GM18951 (cell line): Measurements from ENCODE around the gene ABCG1.

Source experiments
- POLR2A ChIP-seq: IDR thresholded peaks from 4 replicates; pipeline ENCODE4 v1.6.1; 2011; ENCODE audit warnings: mild to moderate bottlenecking; ENCODE audit not compliant: insufficient read length, insufficient read depth; ENCODE audit errors: extremely low read depth
- in situ Hi-C: fragments of 300-500 bp; cut with MboI; formaldehyde crosslinking; loops from one replicate; pipeline ENCODE4 v1.12.0; 2022; ENCODE audit warnings: low sequenced_read_pairs, mixed read lengths, inconsistent platforms; ENCODE audit not compliant: unreplicated experiment

ABCG1 gene

DNA sequence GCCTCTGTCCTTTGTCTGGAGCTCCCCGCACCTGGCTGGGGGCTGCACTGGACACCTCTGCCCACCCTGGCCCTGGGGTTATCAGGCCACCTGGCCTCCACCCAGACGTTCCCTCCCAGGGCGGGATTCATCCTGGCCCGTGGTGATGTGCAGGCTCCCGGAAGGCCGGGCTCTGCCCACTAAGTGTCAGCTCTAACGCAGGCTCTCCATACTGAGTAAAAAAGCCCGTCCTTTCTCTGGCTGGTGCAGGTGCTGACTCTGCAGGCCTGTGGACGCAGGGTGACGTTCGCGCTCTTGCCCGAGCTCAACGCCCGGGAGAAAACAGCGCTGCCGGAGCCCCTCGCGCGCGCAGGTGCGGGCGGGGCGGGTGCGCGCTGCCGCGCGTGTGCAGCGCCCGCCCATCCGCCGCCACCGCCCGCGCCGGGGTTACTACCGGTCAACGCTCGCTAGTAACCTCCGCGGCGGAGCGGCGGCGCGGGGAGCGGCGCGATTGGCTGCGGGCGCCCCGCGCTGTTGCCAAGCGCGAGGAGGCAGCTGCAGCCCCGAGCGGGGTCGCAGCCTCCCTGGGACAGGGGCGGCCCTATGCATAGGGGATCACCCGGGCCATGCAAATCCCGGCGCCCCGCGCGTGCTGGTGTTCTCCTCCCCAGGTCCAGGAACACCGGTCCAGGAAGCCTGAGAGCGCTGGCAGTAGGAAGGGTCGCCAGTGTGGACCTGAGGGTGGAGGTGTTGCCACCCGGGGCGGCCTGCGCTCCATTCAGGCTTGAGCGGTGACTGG lies 15.7 kb downstream of the ABCG1 start:
- in situ Hi-C loops: no loop called here
- TF ChIP-seq POLR2A: peak; percentile 52

DNA sequence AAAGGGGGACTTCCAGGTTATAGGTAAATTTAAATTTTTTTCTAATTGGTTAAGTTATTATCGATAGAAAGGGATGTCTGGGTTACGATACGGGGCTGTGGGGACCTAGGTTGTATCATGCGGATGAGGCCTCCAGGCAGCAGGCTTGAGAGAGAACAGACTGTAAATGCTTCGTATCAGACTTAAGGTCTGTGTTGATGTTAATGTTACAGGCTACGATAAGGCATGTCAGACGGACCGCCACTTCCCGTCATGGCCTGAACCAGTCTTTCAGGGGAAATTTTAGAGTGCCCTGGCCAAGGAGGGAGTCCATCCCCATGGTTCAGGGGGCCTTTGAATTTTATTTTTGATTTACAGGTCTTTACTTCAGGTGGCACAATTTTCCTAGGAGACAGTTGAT lies 16.7 kb downstream of the ABCG1 start:
- in situ Hi-C loops: no loop called here
- no peak for TF ChIP-seq POLR2A

DNA sequence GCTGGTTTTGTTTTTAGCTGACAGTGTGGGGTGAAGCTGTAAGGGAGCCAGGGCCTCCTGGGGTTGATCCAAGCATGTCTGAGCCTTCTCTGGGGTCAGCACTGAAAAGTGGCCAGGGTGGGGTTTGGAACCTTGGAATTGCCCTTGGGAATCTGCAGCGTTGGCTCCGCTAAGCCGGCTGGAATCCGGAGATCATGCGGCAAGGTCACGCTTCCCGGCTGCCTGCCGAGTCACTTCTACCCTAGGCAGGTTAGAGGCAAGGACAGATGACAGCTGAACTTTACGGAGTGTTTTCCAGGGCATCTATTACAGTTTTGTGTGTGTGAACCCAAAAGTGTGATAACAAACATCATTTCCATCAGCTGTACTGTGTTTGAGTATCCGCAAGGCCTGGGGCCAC lies 17.1 kb downstream of the ABCG1 start:
- TF ChIP-seq POLR2A: no peak
- in situ Hi-C loops: no loop called here

DNA sequence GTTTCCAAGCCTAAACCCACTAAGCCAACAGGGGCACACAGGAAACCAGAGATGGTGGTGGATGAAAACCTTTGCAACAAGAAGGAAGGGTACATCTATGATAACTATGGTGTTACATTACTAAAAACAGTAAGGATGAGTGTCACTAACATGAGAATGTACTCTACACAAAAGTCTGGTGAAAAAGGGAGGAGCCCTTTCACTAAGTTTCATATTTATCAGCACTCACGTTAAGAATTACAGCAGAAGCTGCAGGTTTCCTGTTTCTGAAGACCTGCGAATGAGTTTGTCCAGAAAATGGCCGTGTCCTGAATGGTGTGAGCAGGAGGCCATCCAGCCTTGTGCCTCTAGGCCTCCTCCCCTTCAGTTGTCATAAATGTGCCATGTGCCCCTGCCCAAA lies 17.8 kb downstream of the ABCG1 start:
- in situ Hi-C loops: no loop called here
- no peak for TF ChIP-seq POLR2A

DNA sequence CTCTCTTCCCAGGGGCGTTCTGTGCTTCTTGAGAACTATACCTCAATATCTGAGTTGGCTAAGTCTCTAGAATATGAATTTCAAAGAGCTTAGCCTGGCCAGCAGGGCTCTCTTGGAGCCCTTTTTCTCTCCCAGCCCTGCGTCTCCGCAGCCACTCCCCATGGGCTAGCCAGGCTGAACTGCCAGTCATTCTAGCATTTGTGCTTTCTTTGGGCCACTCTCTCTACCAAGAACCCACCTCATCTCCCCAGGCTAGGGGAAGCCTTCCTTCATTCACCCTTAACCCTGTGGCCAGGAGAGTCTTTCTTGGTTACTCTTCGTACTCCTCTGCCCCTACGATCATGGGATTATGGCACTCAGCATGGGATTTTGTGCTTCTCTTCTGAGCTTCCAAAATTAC lies 18.2 kb downstream of the ABCG1 start:
- no peak for TF ChIP-seq POLR2A
- in situ Hi-C loops: no loop called here

DNA sequence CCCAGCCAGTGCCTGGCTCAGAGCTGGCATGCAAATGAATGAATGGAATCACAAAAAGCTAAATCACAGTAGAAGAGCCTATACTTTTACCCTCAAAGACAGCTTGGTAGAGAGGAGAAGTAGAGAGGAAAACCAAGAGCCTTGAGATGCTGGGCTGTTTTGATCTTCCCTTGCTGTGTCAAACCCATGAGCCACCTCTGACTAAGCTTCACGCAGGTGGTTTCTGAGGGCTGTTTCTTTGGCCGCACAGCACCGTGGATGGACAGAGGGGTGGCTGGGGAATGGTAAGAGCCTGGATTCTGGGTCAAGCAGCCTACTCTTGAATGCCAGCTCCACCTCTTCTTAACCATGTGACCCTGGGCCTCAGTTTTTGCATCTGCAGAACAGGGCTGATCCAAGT lies 18.6 kb downstream of the ABCG1 start:
- TF ChIP-seq POLR2A: no peak

GRCh38 chr21:42238185-42238934 lies 19.4 kb downstream of the ABCG1 start:
- no peak for TF ChIP-seq POLR2A
- in situ Hi-C loops: no loop called here

More for the DNA sequence above, 18.6 kb downstream of the ABCG1 start:
- in situ Hi-C loops: no loop called here

DNA sequence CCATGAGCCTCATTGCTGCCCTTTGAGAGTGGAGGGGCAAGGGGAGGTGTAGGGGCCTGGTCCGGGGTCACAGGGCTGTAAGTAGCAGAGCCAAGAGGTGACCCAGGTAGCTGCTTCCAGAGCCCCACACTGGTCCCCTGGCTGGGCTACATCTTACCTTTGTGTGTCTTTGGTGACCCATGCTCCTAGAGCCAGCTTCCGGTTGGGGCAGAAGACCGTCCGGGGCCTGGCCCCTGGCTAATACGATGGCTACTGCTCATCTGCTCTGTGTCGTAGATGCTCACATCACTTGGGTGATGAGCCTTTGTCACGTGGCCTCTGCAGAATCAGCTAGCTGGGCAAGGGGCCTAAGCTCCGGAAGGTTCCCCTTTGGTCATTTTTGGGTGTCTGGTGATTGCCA lies 20.6 kb downstream of the ABCG1 start:
- no peak for TF ChIP-seq POLR2A
- in situ Hi-C loops: no loop called here

DNA sequence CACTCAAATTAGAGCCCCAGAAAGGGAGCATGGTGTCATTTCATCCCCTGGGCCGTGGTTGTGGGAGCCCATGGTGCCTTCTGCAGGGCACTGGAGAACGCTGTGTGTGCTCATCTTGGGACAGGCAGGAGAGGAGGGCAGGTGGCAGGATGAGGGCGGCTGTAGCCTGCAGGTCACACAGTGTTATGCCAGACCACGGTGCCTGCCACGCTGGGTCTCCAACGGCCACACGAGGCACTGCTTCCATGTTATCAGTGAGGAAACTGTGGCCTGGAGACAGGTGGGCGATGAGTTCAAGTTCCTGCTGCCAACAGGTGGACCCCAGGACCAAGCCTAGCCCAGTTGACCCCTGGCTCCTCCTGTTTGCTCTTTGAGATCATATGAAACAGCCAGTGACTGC lies 21.0 kb downstream of the ABCG1 start:
- no peak for TF ChIP-seq POLR2A
- in situ Hi-C loops: no loop called here

GRCh38 chr21:42242611-42243010 lies 23.7 kb downstream of the ABCG1 start:
- in situ Hi-C loops: no loop called here
- no peak for TF ChIP-seq POLR2A

- no peak for TF ChIP-seq POLR2A
- in situ Hi-C loops: no loop called here
These were observed 24.1 kb downstream of the ABCG1 start for GRCh38 chr21:42243026-42243425.

DNA sequence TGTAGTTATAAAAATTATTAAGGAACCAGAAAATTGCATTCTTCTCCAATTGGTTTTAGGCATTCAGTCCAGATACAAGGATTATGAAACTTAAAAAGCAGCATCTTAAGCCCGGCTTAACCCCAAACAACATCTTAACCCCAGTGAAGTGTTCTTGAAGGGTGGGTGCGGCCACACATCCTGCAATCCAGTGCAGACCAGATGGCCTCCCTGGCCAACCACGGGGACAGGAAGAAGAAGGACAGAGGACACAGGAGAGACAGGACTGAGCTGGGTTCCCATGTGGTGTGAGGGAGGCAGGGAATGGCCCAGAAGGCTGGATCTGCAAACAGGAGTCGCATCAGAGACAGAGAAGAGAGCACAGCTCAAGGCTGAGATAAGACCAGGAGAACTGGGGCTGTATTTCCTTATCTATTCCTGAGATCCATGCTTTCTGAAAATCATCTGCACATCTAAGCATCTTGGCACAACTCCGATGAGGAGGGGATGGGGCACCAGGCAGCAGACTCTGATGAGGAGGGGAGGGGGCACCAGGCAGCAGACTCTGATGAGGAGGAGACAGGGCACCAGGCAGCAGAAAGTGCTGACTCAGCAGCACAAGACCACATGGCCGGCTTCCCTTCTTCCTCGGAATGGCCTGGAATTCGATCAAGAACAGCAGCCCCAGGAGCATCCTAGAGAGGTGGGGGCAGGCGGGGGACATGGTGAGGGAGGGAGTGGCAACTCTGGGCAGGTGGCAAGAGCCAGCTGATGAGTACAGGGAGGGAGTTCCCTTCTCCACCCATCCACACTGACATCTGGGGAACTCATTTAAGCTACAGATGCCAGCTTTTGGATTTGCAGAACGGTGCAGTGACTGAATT lies 26.6 kb downstream of the ABCG1 start:
- in situ Hi-C loops: no loop called here
- TF ChIP-seq POLR2A: no peak

DNA sequence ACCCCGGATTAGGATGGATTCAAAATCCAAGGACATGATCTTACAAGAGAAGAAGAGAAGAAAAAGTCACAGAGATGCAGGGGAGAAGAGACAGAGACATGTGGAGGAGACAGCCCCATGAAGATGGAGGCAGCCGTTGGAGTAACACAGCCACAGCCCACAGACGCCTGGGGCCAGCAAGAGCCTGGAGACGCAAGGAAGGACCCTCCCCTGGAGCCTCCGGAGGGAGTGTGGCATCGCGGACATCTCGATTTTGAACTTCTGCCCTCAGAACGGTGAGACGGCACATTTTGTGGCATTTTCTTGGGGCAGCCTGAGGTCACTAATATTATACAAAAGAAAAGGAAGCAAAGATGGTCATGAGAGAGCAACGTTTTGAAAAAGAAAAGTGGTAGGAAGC lies 28.8 kb downstream of the ABCG1 start:
- in situ Hi-C loops: no loop called here
- no peak for TF ChIP-seq POLR2A

GRCh38 chr21:42248241-42248640 lies 29.3 kb downstream of the ABCG1 start:
- no peak for TF ChIP-seq POLR2A
- in situ Hi-C loops: no loop called here
